Neutrophil (primary cell): ENCODE data around the gene SUPT20HL1.
"Not testable (repeated sequence)": the region's sequence is repeated elsewhere in the genome, so short reads cannot be mapped to it uniquely, and the experiment has no call there.

Source experiments
- H3K27ac ChIP-seq: fragments of 200-600 bp; sonication (generic); 2 replicates; pipeline ENCODE4 v1.5.1; 2016; ENCODE audit warnings: mild to moderate bottlenecking, moderate library complexity
- H3K27me3 ChIP-seq: fragments of 200-600 bp; sonication (generic); 2 replicates; pipeline ENCODE4 v1.6.0; 2016; ENCODE audit warnings: mild to moderate bottlenecking
- H3K36me3 ChIP-seq: fragments of 200-600 bp; sonication (generic); 2 replicates; pipeline ENCODE4 v1.5.1; 2017
- H3K4me1 ChIP-seq, 2 experiments: fragments of 200-600 bp in 1 of 2; sonication (generic) in 1 of 2; 1 replicate in 1 of 2; 2 replicates in 1 of 2; pipeline versions ENCODE4 v1.5.1 to v1.6.1; 2013 to 2016; ENCODE audit warnings: low read depth in 1 of 2, low read length in 1 of 2, mild to moderate bottlenecking in 1 of 2, moderate library complexity in 1 of 2; ENCODE audit not compliant: control insufficient read depth in 1 of 2, insufficient read depth in 1 of 2
- H3K4me3 ChIP-seq, 2 experiments: fragments of 200-600 bp in 1 of 2; sonication (generic) in 1 of 2; 1 replicate in 1 of 2; 2 replicates in 1 of 2; pipeline ENCODE4 v1.5.1; 2013 to 2016; ENCODE audit warnings: low read depth in 1 of 2, low read length in 1 of 2, mild to moderate bottlenecking in 1 of 2, moderate library complexity in 1 of 2
- H3K9me3 ChIP-seq: fragments of 200-600 bp; sonication (generic); 2 replicates; pipeline ENCODE4 v1.5.1; 2016
- CTCF ChIP-seq: fragments of 200-600 bp; sonication (generic); IDR thresholded peaks from 2 replicates; pipeline ENCODE4 v1.5.1; 2016; ENCODE audit warnings: antibody characterized with exemption

SUPT20HL1 gene

GRCh38 chrX:24350217-24350616 lies 10.2 kb upstream of the SUPT20HL1 start:
- no peak for TF ChIP-seq CTCF
- no peak overlapping the region for H3K27ac ChIP-seq

GRCh38 chrX:24355095-24355494 lies 5.3 kb upstream of the SUPT20HL1 start:
- Histone ChIP-seq H3K27me3 (no peaks in the 10 kb centered on the region), H3K4me1 (no peaks in the 10 kb centered on the region), H3K36me3 (no peaks in the 10 kb centered on the region), H3K4me3 (no peak overlapping the region), H3K9me3 (no peaks in the 10 kb centered on the region), H3K27ac (no peak overlapping the region)
- no peak for TF ChIP-seq CTCF

More at GRCh38 chrX:24350217-24350616, 10.2 kb upstream of the SUPT20HL1 start:
- Histone ChIP-seq H3K27me3 (no peaks in the 10 kb centered on the region), H3K4me1 (no peaks in the 10 kb centered on the region), H3K36me3 (no peaks in the 10 kb centered on the region), H3K9me3 (no peaks in the 10 kb centered on the region), H3K4me3 (no peak overlapping the region)

GRCh38 chrX:24357106-24357505 lies 3.3 kb upstream of the SUPT20HL1 start:
- no peak overlapping the region for H3K4me3 ChIP-seq
- H3K36me3 ChIP-seq = no peaks in the 10 kb centered on the region
- no peaks in the 10 kb centered on the region for H3K9me3 ChIP-seq
- H3K27ac ChIP-seq = no peak overlapping the region
- TF ChIP-seq CTCF = no peak
- H3K27me3 ChIP-seq = no peaks in the 10 kb centered on the region
- H3K4me1 ChIP-seq = no peaks in the 10 kb centered on the region

- not testable (repeated sequence) for H3K27ac ChIP-seq, H3K9me3 ChIP-seq, H3K4me1 ChIP-seq, H3K36me3 ChIP-seq, H3K4me3 ChIP-seq, H3K27me3 ChIP-seq
Measured at GRCh38 chrX:24362089-24362745, 1.8 kb downstream of the SUPT20HL1 start.

- not testable (repeated sequence) for H3K4me3 ChIP-seq, H3K27ac ChIP-seq, H3K4me1 ChIP-seq
Measured at GRCh38 chrX:24363432-24364181, 3.2 kb downstream of the SUPT20HL1 start.

GRCh38 chrX:24364326-24364725 lies 3.9 kb downstream of the SUPT20HL1 start:
- Histone ChIP-seq H3K36me3 (no peaks in the 10 kb centered on the region), H3K27me3 (no peaks in the 10 kb centered on the region), H3K27ac (no peak overlapping the region), H3K9me3 (no peaks in the 10 kb centered on the region), H3K4me1 (no peaks in the 10 kb centered on the region), H3K4me3 (no peak overlapping the region)
- no peak for TF ChIP-seq CTCF

More at GRCh38 chrX:24363432-24364181, 3.2 kb downstream of the SUPT20HL1 start:
- not testable (repeated sequence) for H3K9me3 ChIP-seq, H3K36me3 ChIP-seq, H3K27me3 ChIP-seq
